ENCODE data around the gene IQCE.

DNA sequence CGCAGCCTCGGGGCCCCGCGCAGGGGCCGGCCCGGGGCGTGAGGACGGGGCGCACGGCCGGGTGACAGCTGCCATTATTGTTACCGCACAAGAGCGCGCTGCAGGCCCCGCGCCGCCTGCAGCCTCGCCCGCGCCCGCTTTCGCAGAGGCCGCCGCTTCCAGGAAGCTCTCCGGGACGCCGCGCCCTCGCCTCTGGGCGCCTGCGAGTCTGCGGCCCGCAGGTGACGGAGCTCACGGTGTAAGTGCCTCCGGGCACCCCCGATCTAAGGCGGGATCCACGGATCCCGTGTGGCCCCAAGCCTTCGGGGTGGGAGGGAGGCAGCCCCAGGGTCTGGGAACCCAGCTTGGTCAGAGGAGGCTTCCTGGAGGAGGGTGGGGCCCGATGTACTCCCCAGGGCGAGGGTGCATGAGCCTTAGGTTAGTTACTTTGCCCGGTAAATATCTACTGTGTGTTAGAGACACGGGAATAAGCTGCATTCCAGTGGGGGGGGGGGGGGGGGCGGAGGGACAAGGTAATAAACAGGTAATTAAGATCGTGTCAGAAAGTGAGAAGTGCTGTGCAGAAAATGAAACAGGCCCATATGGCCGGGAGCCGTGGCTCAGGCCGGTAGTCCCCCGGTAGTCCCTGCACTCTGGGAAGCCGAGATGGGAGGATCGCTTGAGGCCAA lies 638 bp downstream of the IQCE start:
- TF ChIP-seq ELK1 (IDR thresholded peaks at IDR 0.05; ENCODE audit: low read depth, low read length) (no peak), NRF1 (conservative IDR thresholded peaks at IDR 0.05; ENCODE audit: low read depth, low read length) (no peak), BACH1 (IDR thresholded peaks at IDR 0.05; ENCODE audit: borderline replicate concordance) (no peak; the same call in 1 of the 2 replicates), MYC (IDR thresholded peaks at IDR 0.05; ENCODE audit: insufficient read depth, insufficient read length, insufficient replicate concordance, low read length, severe bottlenecking) (no peak), MAX (IDR thresholded peaks at IDR 0.05; ENCODE audit: low read depth, low read length) (no peak; the same call in 1 of the 2 replicates), ASH2L (IDR thresholded peaks at IDR 0.05; ENCODE audit: borderline replicate concordance, low read depth) (no peak), EP300 (IDR thresholded peaks at IDR 0.05; ENCODE audit: borderline replicate concordance in 1 of 2, control insufficient read depth in 1 of 2, low read depth in 2 of 2, low read length in 2 of 2) (no peak), ETV6 (conservative IDR thresholded peaks at IDR 0.05 in 1 of 2, IDR thresholded peaks at IDR 0.05 in 1 of 2; ENCODE audit: borderline replicate concordance in 1 of 2, low read depth in 1 of 2) (no peak), PAX8 (IDR thresholded peaks at IDR 0.05) (no peak)
- TF ChIP-seq, protein P1, sequence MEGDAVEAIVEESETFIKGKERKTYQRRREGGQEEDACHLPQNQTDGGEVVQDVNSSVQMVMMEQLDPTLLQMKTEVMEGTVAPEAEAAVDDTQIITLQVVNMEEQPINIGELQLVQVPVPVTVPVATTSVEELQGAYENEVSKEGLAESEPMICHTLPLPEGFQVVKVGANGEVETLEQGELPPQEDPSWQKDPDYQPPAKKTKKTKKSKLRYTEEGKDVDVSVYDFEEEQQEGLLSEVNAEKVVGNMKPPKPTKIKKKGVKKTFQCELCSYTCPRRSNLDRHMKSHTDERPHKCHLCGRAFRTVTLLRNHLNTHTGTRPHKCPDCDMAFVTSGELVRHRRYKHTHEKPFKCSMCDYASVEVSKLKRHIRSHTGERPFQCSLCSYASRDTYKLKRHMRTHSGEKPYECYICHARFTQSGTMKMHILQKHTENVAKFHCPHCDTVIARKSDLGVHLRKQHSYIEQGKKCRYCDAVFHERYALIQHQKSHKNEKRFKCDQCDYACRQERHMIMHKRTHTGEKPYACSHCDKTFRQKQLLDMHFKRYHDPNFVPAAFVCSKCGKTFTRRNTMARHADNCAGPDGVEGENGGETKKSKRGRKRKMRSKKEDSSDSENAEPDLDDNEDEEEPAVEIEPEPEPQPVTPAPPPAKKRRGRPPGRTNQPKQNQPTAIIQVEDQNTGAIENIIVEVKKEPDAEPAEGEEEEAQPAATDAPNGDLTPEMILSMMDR (IDR thresholded peaks at IDR 0.05 in 2 of 3, conservative IDR thresholded peaks at IDR 0.05 in 1 of 3; ENCODE audit: control insufficient read depth in 2 of 3, extremely low read depth in 1 of 3, insufficient read depth in 1 of 3, low read depth in 3 of 3, low read length in 3 of 3): no peak
